ENCODE measurements around the gene TMEM207.

TMEM207 gene

GRCh38 chr3:190449801-190450200, at the start of gene TMEM207:
Gene TMEM207 (minus strand): TSS chr3:190449901. CDS start chr3:190449809, 92 bp downstream.
- H3K4me3 ChIP-seq (ENCODE audit: low read depth, low read length): no peak within 1 kb of the TSS
- TF ChIP-seq, protein P1, sequence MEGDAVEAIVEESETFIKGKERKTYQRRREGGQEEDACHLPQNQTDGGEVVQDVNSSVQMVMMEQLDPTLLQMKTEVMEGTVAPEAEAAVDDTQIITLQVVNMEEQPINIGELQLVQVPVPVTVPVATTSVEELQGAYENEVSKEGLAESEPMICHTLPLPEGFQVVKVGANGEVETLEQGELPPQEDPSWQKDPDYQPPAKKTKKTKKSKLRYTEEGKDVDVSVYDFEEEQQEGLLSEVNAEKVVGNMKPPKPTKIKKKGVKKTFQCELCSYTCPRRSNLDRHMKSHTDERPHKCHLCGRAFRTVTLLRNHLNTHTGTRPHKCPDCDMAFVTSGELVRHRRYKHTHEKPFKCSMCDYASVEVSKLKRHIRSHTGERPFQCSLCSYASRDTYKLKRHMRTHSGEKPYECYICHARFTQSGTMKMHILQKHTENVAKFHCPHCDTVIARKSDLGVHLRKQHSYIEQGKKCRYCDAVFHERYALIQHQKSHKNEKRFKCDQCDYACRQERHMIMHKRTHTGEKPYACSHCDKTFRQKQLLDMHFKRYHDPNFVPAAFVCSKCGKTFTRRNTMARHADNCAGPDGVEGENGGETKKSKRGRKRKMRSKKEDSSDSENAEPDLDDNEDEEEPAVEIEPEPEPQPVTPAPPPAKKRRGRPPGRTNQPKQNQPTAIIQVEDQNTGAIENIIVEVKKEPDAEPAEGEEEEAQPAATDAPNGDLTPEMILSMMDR (IDR thresholded peaks at IDR 0.05; ENCODE audit: insufficient read depth, low read length, missing control alignments): no peak
- DNase-seq (ENCODE audit: low read depth, low spot score): no peak
- ChIA-PET POLR2A (no interaction called here), CTCF (interaction anchor here (1.0 to 1.6 kb wide), 3 partner anchors 21 to 127 kb away, joined by 3 to 5 read pairs (median 3); partner anchors contain the start of genes CLDN1 and IL1RAP)

GRCh38 chr3:190499122-190499521, 49.4 kb upstream of the TMEM207 start:
- no peak overlapping the region for H3K4me3 ChIP-seq (ENCODE audit: low read depth, low read length)
- TF ChIP-seq, protein P1 (IDR thresholded peaks at IDR 0.05; ENCODE audit: insufficient read depth, low read length, missing control alignments): no peak
- CTCF ChIA-PET: interaction anchor here (1.2 to 3.0 kb wide), 5 partner anchors 9 to 198 kb away, joined by 3 to 12 read pairs (median 5); partner anchors contain the start of genes CLDN1 and IL1RAP
- no peak for DNase-seq (ENCODE audit: low read depth, low spot score)
- POLR2A ChIA-PET: no interaction called here

DNA sequence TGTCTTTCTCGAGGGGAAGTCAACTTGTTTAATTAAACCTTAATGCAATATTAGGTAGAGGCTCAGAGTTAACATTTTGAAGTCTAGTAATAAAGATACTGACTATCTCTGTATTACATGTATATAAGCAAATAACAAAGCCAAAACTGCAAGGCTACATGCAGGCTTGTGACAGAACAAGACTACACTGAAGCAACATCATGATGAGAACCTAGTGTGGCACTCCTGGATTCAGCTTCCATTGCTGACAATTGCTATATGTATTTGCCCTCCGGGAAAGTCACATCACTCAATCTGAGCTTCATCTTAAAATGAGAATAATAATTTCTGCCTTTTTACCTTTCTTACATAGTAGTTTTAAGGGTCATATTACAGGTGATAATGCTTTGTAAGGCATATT, 48.6 kb upstream of the TMEM207 start:
- no peak for DNase-seq (ENCODE audit: low read depth, low spot score)
- ChIA-PET CTCF (interaction anchor here (1.2 to 3.0 kb wide), 5 partner anchors 8 to 199 kb away, joined by 3 to 12 read pairs (median 5); partner anchors contain the start of genes CLDN1 and IL1RAP), POLR2A (no interaction called here)
- H3K4me3 ChIP-seq (ENCODE audit: low read depth, low read length): no peak overlapping the region
- TF ChIP-seq, protein P1 (IDR thresholded peaks at IDR 0.05; ENCODE audit: insufficient read depth, low read length, missing control alignments): no peak

DNA sequence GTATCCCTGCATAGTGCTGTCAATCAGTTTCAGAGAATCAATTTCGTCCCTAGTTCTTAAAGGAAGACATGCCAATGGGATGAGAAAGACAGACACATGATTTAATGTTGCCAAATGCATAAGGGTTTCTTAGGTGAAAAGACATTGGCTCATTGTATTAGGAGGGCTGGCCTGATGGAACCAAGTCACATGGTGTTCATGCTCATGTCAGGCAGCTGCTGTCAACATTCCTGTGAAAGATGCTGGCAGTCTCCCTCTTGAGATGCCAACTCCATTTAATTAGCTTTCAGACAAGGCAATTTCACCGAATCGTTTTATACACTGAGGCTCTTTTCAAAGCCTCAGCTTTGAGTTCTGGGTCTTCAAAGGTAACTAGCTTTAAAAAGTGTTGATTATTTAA, 48.1 kb upstream of the TMEM207 start:
- CTCF ChIA-PET: interaction anchor here (1.2 to 3.0 kb wide), 5 partner anchors 8 to 200 kb away, joined by 3 to 12 read pairs (median 5); partner anchors contain the start of genes CLDN1 and IL1RAP
- TF ChIP-seq, protein P1 (IDR thresholded peaks at IDR 0.05; ENCODE audit: insufficient read depth, low read length, missing control alignments): no peak
- no peak overlapping the region for H3K4me3 ChIP-seq (ENCODE audit: low read depth, low read length)
- DNase-seq (ENCODE audit: low read depth, low spot score): no peak
- POLR2A ChIA-PET: no interaction called here

- DNase-seq (ENCODE audit: low read depth, low spot score): no peak
- TF ChIP-seq, protein P1 (IDR thresholded peaks at IDR 0.05; ENCODE audit: insufficient read depth, low read length, missing control alignments): no peak
- ChIA-PET POLR2A (no interaction called here), CTCF (interaction anchor here (2.7 kb wide), 1 partner anchor 201 kb away, joined by 9 read pairs; no protein-coding TSS in a partner anchor)
- H3K4me3 ChIP-seq (ENCODE audit: low read depth, low read length): no peak overlapping the region
Observed at GRCh38 chr3:190496859-190497258, 47.2 kb upstream of the TMEM207 start.

- DNase-seq (ENCODE audit: low read depth, low spot score): no peak
- TF ChIP-seq, protein P1 (IDR thresholded peaks at IDR 0.05; ENCODE audit: insufficient read depth, low read length, missing control alignments): no peak
- POLR2A ChIA-PET: no interaction called here
- H3K4me3 ChIP-seq (ENCODE audit: low read depth, low read length): no peak overlapping the region
- CTCF ChIA-PET: interaction anchor here (1.2 kb wide), 1 partner anchor 18 kb away, joined by 4 read pairs; the partner anchor contains the start of gene IL1RAP
Observed at GRCh38 chr3:190495796-190496195, 46.1 kb upstream of the TMEM207 start.
